Glutamatergic neuron (in vitro differentiated cells): Measurements from ENCODE around the gene NTF3. TPM values are rescaled to one million over a fixed set of nuclear protein-coding genes. Genes with fewer than 3 reads are reported as not detected.

Source experiments
- DNase-seq: peaks from one replicate; pipeline ENCODE4 v3.0.0; 2022
- H3K27ac Mint-ChIP-seq: one replicate; pipeline ENCODE4 v1.8.0; 2020; ENCODE audit warnings: mild to moderate bottlenecking, mixed read lengths, inconsistent platforms; ENCODE audit not compliant: unreplicated experiment
- H3K27me3 Mint-ChIP-seq: one replicate; pipeline ENCODE4 v1.8.0; 2020; ENCODE audit warnings: mild to moderate bottlenecking, moderate library complexity, mixed read lengths, inconsistent platforms; ENCODE audit not compliant: unreplicated experiment
- H3K36me3 Mint-ChIP-seq: one replicate; pipeline ENCODE4 v1.8.0; 2020; ENCODE audit warnings: mild to moderate bottlenecking, mixed read lengths, inconsistent platforms; ENCODE audit not compliant: unreplicated experiment
- H3K4me1 Mint-ChIP-seq: one replicate; pipeline ENCODE4 v1.8.0; 2020; ENCODE audit warnings: mild to moderate bottlenecking, low read depth, mixed read lengths, inconsistent platforms; ENCODE audit not compliant: unreplicated experiment
- H3K4me3 Mint-ChIP-seq: one replicate; pipeline ENCODE4 v1.8.0; 2020; ENCODE audit warnings: mild to moderate bottlenecking, mixed read lengths, inconsistent platforms; ENCODE audit not compliant: unreplicated experiment
- H3K9me3 Mint-ChIP-seq: one replicate; pipeline ENCODE4 v1.8.0; 2020; ENCODE audit warnings: mild to moderate bottlenecking, moderate library complexity, mixed read lengths, inconsistent platforms; ENCODE audit not compliant: unreplicated experiment
- CTCF ChIP-seq: fragments of 200-600 bp; sonication (generic); IDR thresholded peaks from one replicate; pipeline ENCODE4 v1.5.0; 2021; ENCODE audit not compliant: partially characterized antibody, unreplicated experiment
- total RNA-seq: library from RNA; stranded (reverse); fragmentation: NEBNext Ultra II Directional; extraction: Animal tissue kit (Norgen Biotek cat#: 25700); gene quantifications from one replicate; pipeline ENCODE4 v1.2.1, GENCODE V29; 2021; ENCODE audit not compliant: unreplicated experiment

The NTF3 gene
- total RNA-seq, 1 donor from 2014 or later: 5.0 TPM

GRCh38 chr12:5489760-5490406, 58.0 kb downstream of the NTF3 start:
- DNase-seq: no peak
- TF ChIP-seq CTCF: no peak
- peaks cover 15% of the 10 kb centered on the region for H3K9me3 Mint-ChIP-seq
- peaks cover 11% of the 10 kb centered on the region for H3K27me3 Mint-ChIP-seq
- no peaks in the 10 kb centered on the region for H3K36me3 Mint-ChIP-seq
- peaks cover 47% of the 10 kb centered on the region for H3K4me1 Mint-ChIP-seq
- no peak overlapping the region for H3K4me3 Mint-ChIP-seq
- H3K27ac Mint-ChIP-seq: no peak overlapping the region

GRCh38 chr12:5492562-5492961, 60.7 kb downstream of the NTF3 start:
- H3K27ac Mint-ChIP-seq: no peak overlapping the region
- no peaks in the 10 kb centered on the region for H3K36me3 Mint-ChIP-seq
- peaks cover 10% of the 10 kb centered on the region for H3K9me3 Mint-ChIP-seq
- TF ChIP-seq CTCF: no peak
- H3K4me1 Mint-ChIP-seq: peaks cover 36% of the 10 kb centered on the region
- H3K27me3 Mint-ChIP-seq: peaks cover 7% of the 10 kb centered on the region
- H3K4me3 Mint-ChIP-seq: no peak overlapping the region
- no peak for DNase-seq

- DNase-seq: no peak
Observed at GRCh38 chr12:5493018-5493417, 61.1 kb downstream of the NTF3 start.

GRCh38 chr12:5494343-5494742, 62.4 kb downstream of the NTF3 start:
- Mint-ChIP-seq H3K36me3 (no peaks in the 10 kb centered on the region), H3K9me3 (peaks cover 2% of the 10 kb centered on the region), H3K4me3 (no peak overlapping the region), H3K4me1 (peaks cover 19% of the 10 kb centered on the region), H3K27ac (no peak overlapping the region), H3K27me3 (peaks cover 5% of the 10 kb centered on the region)
- no peak for TF ChIP-seq CTCF
- no peak for DNase-seq

More at GRCh38 chr12:5493018-5493417, 61.1 kb downstream of the NTF3 start:
- Mint-ChIP-seq H3K27ac (no peak overlapping the region), H3K36me3 (no peaks in the 10 kb centered on the region), H3K27me3 (peaks cover 7% of the 10 kb centered on the region), H3K9me3 (peaks cover 9% of the 10 kb centered on the region), H3K4me3 (no peak overlapping the region), H3K4me1 (peaks cover 31% of the 10 kb centered on the region)
- peak; percentile 23 for TF ChIP-seq CTCF

- peaks cover 3% of the 10 kb centered on the region for H3K27me3 Mint-ChIP-seq
- H3K9me3 Mint-ChIP-seq: peaks cover 2% of the 10 kb centered on the region
- H3K4me3 Mint-ChIP-seq: no peak overlapping the region
- H3K4me1 Mint-ChIP-seq: peaks cover 15% of the 10 kb centered on the region
- DNase-seq: no peak
- no peaks in the 10 kb centered on the region for H3K36me3 Mint-ChIP-seq
- no peak for TF ChIP-seq CTCF
- H3K27ac Mint-ChIP-seq: no peak overlapping the region
Observed at GRCh38 chr12:5497329-5498053, 65.6 kb downstream of the NTF3 start.
